Measurements from ENCODE around the gene IL11.

The IL11 gene

GRCh38 chr19:55348317-55349034, 21.8 kb downstream of the IL11 start:
- DNase-seq (ENCODE audit: extremely low read depth, low read depth) = no peak

DNA sequence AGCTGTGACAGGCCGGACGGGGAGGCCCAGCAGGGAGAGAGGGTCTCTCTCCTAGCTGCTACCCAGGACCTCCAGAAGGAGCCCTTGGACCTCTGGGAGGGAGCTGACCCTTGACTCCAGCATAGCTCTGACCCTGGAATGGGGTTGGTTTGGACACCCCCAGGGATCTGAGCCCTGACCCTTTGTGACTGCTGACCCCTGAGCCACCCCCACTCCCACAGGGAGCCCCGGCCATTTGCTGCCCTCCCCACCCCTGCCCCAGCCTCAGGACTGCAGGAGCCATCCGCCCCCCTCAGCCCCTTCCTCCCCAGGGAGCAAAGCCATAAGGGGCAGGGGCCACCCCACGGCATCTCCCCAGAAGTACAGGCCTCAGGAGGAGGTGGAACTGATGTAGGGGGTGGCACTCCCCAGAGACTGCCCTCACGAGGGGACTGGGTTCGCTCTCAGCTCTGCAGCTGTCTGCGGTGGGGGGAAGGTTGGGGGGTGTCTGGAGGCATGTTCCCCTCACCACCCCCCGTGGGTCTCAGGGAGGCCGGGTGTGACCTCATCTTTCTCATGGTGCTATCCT, 22.7 kb downstream of the IL11 start:
- DNase-seq (ENCODE audit: extremely low read depth, low read depth) = no peak
- TF ChIP-seq, protein P1, sequence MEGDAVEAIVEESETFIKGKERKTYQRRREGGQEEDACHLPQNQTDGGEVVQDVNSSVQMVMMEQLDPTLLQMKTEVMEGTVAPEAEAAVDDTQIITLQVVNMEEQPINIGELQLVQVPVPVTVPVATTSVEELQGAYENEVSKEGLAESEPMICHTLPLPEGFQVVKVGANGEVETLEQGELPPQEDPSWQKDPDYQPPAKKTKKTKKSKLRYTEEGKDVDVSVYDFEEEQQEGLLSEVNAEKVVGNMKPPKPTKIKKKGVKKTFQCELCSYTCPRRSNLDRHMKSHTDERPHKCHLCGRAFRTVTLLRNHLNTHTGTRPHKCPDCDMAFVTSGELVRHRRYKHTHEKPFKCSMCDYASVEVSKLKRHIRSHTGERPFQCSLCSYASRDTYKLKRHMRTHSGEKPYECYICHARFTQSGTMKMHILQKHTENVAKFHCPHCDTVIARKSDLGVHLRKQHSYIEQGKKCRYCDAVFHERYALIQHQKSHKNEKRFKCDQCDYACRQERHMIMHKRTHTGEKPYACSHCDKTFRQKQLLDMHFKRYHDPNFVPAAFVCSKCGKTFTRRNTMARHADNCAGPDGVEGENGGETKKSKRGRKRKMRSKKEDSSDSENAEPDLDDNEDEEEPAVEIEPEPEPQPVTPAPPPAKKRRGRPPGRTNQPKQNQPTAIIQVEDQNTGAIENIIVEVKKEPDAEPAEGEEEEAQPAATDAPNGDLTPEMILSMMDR (IDR thresholded peaks at IDR 0.05; ENCODE audit: low read depth, low read length, missing control alignments) = no peak
- no peak overlapping the region for H3K4me3 ChIP-seq (replicated peaks; ENCODE audit: low read depth, low read length)

More at GRCh38 chr19:55348317-55349034, 21.8 kb downstream of the IL11 start:
- TF ChIP-seq, protein P1 (IDR thresholded peaks at IDR 0.05; ENCODE audit: low read depth, low read length, missing control alignments) = no peak
- no peak overlapping the region for H3K4me3 ChIP-seq (replicated peaks; ENCODE audit: low read depth, low read length)

DNA sequence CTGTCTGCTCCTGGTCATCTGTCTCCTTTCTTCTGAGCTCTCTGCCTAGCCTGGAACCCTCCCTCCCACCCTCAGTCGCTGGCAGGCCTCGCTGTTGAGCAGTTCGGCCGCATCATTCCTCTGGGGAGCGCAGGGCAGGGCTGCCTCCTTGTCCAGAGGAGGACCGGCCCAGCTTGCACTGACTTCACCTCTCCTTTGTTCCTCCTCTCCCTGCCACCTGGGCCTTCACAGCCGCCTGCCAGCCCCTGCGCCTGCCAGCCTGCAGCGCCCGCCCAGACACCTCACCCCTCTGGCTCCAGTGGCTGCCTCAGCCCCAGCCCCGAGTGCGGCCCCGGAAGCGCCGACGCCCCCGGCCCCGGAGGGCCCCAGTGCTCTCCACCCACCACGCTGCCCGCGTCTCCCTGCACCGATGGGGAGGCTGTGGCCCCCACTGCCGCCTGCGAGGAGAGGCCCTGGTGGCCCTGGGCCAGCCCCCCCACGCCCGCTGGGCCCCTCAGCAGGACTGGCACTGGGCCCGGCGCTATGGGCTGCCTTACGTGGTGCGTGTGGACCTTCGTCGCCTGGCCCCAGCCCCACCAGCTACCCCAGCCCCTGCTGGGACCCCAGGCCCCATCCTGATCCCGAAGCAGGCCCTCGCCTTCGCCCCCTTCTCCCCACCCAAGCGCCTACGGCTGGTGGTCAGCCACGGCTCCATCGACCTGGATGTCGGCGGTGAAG, 23.4 kb downstream of the IL11 start:
- TF ChIP-seq, protein P1 (IDR thresholded peaks at IDR 0.05; ENCODE audit: low read depth, low read length, missing control alignments) = no peak
- DNase-seq (ENCODE audit: extremely low read depth, low read depth) = no peak
- H3K4me3 ChIP-seq (replicated peaks; ENCODE audit: low read depth, low read length) = no peak overlapping the region

- H3K4me3 ChIP-seq (replicated peaks; ENCODE audit: low read depth, low read length) = no peak overlapping the region
- no peak for DNase-seq (ENCODE audit: extremely low read depth, low read depth)
- TF ChIP-seq, protein P1 (IDR thresholded peaks at IDR 0.05; ENCODE audit: low read depth, low read length, missing control alignments) = no peak
These were observed 24.2 kb downstream of the IL11 start for GRCh38 chr19:55345818-55346724.

GRCh38 chr19:55345101-55345817, 25.0 kb downstream of the IL11 start:
- no peak for DNase-seq (ENCODE audit: extremely low read depth, low read depth)
- TF ChIP-seq, protein P1 (IDR thresholded peaks at IDR 0.05; ENCODE audit: low read depth, low read length, missing control alignments) = no peak
- no peak overlapping the region for H3K4me3 ChIP-seq (replicated peaks; ENCODE audit: low read depth, low read length)

DNA sequence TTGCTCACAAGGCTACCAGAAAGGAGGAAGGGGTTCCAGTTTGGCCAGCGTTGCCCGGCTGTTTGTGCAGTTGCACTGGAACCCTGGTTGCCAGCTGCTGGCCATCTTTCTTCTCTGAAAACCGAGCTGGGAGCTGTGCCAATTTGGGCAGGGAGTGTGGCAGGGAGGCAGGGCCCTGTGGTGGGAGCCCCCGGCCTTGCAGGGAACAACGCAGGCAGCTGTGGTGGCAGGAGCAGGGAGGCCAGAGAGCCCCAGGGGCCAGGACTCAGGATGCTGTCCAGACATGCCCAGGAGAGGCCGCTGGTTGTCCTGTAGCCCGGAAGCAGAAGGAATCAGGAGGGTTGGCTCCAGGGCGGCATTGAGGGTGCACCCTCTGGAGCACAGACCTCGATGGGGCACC, 25.8 kb downstream of the IL11 start:
- no peak overlapping the region for H3K4me3 ChIP-seq (replicated peaks; ENCODE audit: low read depth, low read length)
- DNase-seq (ENCODE audit: extremely low read depth, low read depth) = no peak
- TF ChIP-seq, protein P1 (IDR thresholded peaks at IDR 0.05; ENCODE audit: low read depth, low read length, missing control alignments) = no peak
